Suprapubic skin (tissue), 4 donors: Measurements from ENCODE around the gene LRRTM2. TPM values are rescaled to one million over a fixed set of nuclear protein-coding genes. Genes with fewer than 3 reads are reported as not detected.

Experiments used
- DNase-seq, 2 donors: peaks; one replicate each; pipeline ENCODE4 v3.0.0-alpha.2; 2019; ENCODE audit warnings: low spot score in 2 of 2
- H3K27ac ChIP-seq: fragments of 200-600 bp; sonication (generic); one replicate; pipeline ENCODE4 v1.5.1; 2019
- H3K27me3 ChIP-seq: fragments of 200-600 bp; sonication (generic); one replicate; pipeline ENCODE4 v1.5.1; 2019
- H3K36me3 ChIP-seq: fragments of 200-600 bp; sonication (generic); one replicate; pipeline ENCODE4 v1.5.1; 2019
- H3K4me1 ChIP-seq: fragments of 200-600 bp; sonication (generic); one replicate; pipeline ENCODE4 v1.5.1; 2019
- H3K4me3 ChIP-seq: fragments of 200-600 bp; sonication (generic); one replicate; pipeline ENCODE4 v1.5.1; 2019; ENCODE audit warnings: mild to moderate bottlenecking
- H3K9me3 ChIP-seq: fragments of 200-600 bp; sonication (generic); one replicate; pipeline ENCODE4 v1.5.1; 2019
- EP300 ChIP-seq: sonication (generic); formaldehyde crosslinking; IDR thresholded peaks from one replicate; pipeline ENCODE4 v1.6.1; 2017; ENCODE audit warnings: antibody characterized with exemption
- POLR2A ChIP-seq, 2 donors: fragments of 450-650 bp; IDR thresholded peaks; one replicate each; pipeline ENCODE4 v1.6.1; 2017; ENCODE audit warnings: antibody characterized with exemption in 2 of 2, mild to moderate bottlenecking in 2 of 2, moderate library complexity in 2 of 2
- POLR2AphosphoS5 ChIP-seq, 3 donors: sonication (generic); formaldehyde crosslinking; IDR thresholded peaks; one replicate each; pipeline ENCODE4 v1.6.1; 2017; ENCODE audit warnings: antibody characterized with exemption in 3 of 3
- WGBS: methylation state at CpG from one replicate; pipeline ENCODE4 v1.1.5; 2018; 5-methylcytosine and 5-hydroxymethylcytosine counted together
- total RNA-seq, 4 donors: library from RNA; depleted of rRNA; stranded (reverse); fragments of >200 nt; gene quantifications; one replicate each; pipeline ENCODE4 v1.1.0, GENCODE V29; 2016
- TF ChIP-seq, protein P1 (sequence below), 2 donors: fragments of 200-600 bp in 1 of 2; fragments of 450-650 bp in 1 of 2; sonication (generic) in 1 of 2; IDR thresholded peaks; one replicate each; pipeline ENCODE4 v1.5.1; 2016 to 2019; ENCODE audit warnings: antibody characterized with exemption in 2 of 2, mild to moderate bottlenecking in 1 of 2, moderate library complexity in 1 of 2

Gene LRRTM2
- total RNA-seq, 4 donors from 2014 or later: 0.08 to 0.59 (median 0.32) TPM; not detected in 1

DNA sequence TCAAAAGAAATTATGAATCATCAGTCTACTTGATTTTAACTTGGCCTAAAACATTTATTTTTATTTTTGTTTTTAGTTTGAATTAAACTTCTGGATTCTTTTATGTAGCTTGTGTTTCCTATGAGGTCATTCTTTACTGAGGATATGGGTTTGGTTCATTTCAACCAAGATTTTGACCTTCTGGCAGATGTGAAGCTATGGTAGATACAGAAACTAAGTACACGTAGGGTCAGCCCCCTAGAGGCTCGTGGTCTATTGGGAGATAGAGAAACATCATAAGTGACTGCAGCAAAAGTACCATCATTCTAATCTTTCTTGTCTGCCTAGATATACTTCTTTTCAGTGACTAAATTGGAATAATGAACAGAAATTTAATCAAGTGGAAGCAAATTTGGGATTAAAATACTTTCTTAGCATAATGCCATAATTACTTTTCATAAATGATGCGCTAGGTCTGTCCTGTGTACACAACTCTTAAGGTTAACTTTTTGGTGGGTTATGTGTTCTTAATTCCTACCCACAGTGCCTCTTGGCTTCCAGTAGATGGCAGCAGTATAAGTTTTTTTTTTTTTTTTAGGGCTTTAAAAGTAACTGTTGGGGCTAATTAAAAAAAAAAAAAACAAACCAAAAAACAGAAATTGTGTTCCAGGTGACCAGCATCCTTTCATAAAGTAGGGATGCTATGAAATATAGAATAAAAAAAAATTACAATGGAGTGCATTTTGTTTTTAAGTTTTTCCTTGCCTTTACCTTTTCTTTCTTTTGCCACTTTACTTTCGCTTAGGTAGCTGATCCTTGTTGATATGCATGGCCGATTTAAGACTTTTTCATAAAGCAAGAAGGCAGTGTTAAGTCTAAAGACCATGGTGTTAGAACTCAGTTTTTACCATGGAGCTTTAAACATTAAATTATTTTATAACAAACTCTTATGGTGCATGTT is 49.9 kb downstream of the LRRTM2 start:
- Histone ChIP-seq H3K9me3 (no peaks in the 10 kb centered on the region), H3K4me1 (peaks cover 12% of the 10 kb centered on the region), H3K27me3 (no peaks in the 10 kb centered on the region), H3K27ac (no peak overlapping the region), H3K36me3 (peaks cover 34% of the 10 kb centered on the region), H3K4me3 (no peak overlapping the region)
- WGBS: 59% methylated on average over 5 of the region's 5 CpGs
- no peak for DNase-seq
- no peak for TF ChIP-seq POLR2AphosphoS5 (IDR thresholded peaks at IDR 0.05)
- TF ChIP-seq, protein P1, sequence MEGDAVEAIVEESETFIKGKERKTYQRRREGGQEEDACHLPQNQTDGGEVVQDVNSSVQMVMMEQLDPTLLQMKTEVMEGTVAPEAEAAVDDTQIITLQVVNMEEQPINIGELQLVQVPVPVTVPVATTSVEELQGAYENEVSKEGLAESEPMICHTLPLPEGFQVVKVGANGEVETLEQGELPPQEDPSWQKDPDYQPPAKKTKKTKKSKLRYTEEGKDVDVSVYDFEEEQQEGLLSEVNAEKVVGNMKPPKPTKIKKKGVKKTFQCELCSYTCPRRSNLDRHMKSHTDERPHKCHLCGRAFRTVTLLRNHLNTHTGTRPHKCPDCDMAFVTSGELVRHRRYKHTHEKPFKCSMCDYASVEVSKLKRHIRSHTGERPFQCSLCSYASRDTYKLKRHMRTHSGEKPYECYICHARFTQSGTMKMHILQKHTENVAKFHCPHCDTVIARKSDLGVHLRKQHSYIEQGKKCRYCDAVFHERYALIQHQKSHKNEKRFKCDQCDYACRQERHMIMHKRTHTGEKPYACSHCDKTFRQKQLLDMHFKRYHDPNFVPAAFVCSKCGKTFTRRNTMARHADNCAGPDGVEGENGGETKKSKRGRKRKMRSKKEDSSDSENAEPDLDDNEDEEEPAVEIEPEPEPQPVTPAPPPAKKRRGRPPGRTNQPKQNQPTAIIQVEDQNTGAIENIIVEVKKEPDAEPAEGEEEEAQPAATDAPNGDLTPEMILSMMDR (IDR thresholded peaks at IDR 0.05): peak in 1 of 2 donors; percentile 50

DNA sequence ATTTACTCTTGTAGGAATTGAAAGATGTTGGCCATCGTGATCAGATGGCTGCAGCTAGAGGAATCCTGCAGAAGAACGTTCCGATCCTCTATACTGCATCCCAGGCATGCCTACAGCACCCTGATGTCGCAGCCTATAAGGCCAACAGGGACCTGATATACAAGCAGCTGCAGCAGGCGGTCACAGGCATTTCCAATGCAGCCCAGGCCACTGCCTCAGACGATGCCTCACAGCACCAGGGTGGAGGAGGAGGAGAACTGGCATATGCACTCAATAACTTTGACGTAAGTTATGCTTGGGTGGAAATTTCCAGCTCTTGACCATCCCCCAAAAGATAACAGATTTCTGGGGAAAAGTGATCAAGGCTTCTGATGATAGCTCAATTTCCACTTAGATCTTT is 50.6 kb downstream of the LRRTM2 start:
- no peaks in the 10 kb centered on the region for H3K9me3 ChIP-seq
- no peak for TF ChIP-seq EP300

DNA sequence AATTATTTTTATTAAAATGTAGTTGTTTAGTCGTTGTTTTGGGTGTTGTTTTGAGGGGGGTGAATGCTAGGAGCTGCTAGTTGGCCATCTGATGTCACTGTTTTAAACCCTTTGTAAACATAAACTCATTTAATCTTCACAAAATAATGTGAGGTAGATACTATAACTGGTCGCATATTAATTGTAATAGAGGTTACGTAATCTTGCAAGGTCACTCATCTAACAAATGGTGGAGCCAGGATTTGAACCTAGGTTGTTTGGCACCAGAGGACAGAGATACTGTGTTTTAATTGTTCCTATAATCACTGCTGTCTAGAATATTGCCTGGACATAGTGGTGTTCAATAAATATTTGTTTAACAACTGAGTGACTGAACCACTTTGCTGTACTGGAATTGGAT is 54.4 kb downstream of the LRRTM2 start:
- peaks cover 12% of the 10 kb centered on the region for H3K4me1 ChIP-seq

More for the DNA sequence above, 50.6 kb downstream of the LRRTM2 start:
- no peak for DNase-seq
- Histone ChIP-seq H3K4me3 (no peak overlapping the region), H3K27ac (no peak overlapping the region), H3K27me3 (no peaks in the 10 kb centered on the region), H3K36me3 (peaks cover 32% of the 10 kb centered on the region), H3K4me1 (peaks cover 12% of the 10 kb centered on the region)
- WGBS: 83% methylated on average over 6 of the region's 7 CpGs

DNA sequence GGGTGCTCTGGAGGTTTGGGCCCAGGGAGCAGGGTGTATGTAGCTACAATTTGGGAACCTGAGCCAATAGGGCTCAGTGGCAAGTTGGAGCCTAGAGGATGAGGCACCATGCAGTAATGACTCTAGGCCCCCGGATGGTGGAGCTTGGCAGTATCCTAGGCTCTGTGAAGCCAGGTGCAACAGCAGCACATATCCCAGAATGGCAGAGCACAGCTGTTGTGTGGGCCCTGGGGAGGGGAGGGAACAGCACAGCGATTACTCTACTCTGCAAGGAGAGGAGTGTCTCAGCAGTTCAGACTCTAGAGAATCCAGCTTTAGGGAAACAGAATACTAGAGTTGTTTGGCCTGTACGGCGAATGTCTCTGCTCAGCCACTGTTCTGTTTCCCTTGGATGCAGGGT is 56.1 kb downstream of the LRRTM2 start:
- peaks cover 11% of the 10 kb centered on the region for H3K36me3 ChIP-seq
- H3K4me1 ChIP-seq: peaks cover 5% of the 10 kb centered on the region
- no peak for TF ChIP-seq POLR2A (IDR thresholded peaks at IDR 0.05)
- TF ChIP-seq, protein P1 (IDR thresholded peaks at IDR 0.05): no peak
- TF ChIP-seq POLR2AphosphoS5 (IDR thresholded peaks at IDR 0.05): no peak
- no peak for TF ChIP-seq EP300
- no peaks in the 10 kb centered on the region for H3K27me3 ChIP-seq
- DNase-seq: no peak
- no peak overlapping the region for H3K27ac ChIP-seq
- H3K9me3 ChIP-seq: no peaks in the 10 kb centered on the region
- no CpG with 5 or more reads among the region's 4 CpGs for WGBS
- no peak overlapping the region for H3K4me3 ChIP-seq

More for the DNA sequence above, 54.4 kb downstream of the LRRTM2 start:
- WGBS: 91% methylated on average over 3 of the region's 3 CpGs
- Histone ChIP-seq H3K4me3 (no peak overlapping the region), H3K27ac (no peak overlapping the region), H3K9me3 (no peaks in the 10 kb centered on the region), H3K36me3 (peaks cover 8% of the 10 kb centered on the region), H3K27me3 (no peaks in the 10 kb centered on the region)
- no peak for DNase-seq
- TF ChIP-seq EP300 (no peak), POLR2AphosphoS5 (IDR thresholded peaks at IDR 0.05) (no peak), POLR2A (IDR thresholded peaks at IDR 0.05) (no peak)
- TF ChIP-seq, protein P1 (IDR thresholded peaks at IDR 0.05): no peak

Other genes starting within 250 kb of the LRRTM2 start
- gene CTNNA1, start 121.9 kb downstream of the LRRTM2 start, total RNA-seq: 100 to 1,000 TPM; 260 to 332 (median 279) TPM